Measurements from ENCODE around the gene MED23.

The MED23 gene

DNA sequence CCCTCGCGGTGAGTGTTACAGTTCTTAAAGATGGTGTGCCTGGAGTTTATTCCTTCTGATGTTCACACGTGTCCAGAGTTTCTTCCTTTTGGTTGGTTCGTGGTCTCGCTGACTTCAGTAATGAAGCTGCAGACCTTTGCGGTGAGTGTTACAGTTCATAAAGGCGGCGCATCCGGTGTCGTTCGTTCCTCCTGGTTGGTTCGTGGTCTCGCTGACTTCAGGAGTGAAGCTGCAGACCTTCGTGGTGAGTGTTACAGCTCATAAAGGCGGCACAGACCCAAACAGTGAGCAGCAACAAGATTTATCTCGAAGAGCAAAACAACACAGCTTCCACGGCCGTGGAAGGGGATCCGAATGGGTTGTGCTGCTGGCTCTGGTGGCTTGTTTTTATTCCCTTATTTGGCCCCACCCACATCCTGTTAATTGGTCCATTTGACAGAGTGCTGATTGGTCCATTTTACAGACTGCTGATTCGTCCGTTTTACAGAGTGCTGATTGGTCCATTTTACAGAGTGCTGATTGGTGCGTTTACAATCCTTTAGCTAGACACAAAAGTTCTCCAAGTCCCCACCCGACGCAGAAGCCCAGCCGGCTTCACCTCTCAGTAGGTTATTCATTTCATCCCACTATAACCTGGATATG is 103.2 kb downstream of the MED23 start:
- Histone ChIP-seq H3K4me3 (no peak overlapping the region), H3K27ac (no peak overlapping the region)

DNA sequence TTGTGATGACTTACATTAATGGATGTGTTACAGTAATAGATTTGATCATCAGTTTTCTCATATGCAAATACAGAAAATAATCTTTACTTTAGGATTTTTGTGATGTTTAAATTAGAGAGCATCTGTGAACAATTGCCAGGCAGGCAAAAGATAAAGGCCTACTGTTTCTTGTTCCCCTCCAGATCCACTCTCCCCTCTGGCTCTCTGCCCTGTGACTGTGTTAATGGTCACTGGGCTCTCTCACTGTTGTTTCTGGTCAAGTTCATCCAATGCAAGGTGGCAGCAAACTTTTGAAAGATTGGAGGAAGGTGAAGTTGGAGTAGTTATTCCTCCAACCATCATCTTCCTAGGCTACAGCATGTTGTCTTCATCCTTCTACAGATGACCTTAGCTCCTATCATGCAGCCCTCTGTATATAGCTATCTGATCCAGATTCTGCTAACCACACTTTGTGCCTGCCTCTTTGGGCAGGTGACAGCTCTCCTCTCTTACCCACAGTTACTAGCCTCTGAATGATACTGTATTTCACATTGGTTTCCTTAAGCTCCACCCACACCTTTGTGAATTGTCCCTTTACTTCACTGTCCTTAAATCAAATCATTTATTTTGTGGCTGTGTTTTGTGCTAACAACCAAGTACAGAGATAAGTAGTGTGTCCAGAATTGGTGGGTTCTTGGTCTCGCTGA is 103.9 kb downstream of the MED23 start:
- Histone ChIP-seq H3K4me3 (no peak overlapping the region), H3K27ac (no peak overlapping the region)
